ENCODE data around the gene SP140.

SP140 gene

DNA sequence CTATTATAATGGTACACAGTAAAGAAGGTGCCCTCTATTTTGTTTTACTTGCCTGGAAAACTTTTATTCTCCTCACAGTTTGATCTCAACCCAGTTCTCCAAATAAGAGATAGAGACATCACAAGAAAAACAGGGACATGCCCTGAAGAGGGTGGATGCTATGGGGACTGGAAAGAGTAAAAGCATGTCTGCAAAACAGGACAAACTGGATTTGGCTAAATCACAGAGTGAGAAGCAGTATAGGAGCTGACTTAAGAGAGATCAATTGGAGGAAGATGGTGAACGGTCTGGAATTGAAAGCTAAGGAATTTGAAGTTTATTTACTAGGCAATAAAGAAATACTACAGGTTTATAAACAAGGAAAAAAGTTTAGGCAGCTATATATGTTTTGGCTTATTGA, 134.5 kb downstream of the SP140 start:
- DNase-seq = no peak
- TF ChIP-seq EZH2 (optimal IDR thresholded peaks at IDR 0.05; ENCODE audit: low read depth, low read length) = no peak
- TF ChIP-seq, protein P1, sequence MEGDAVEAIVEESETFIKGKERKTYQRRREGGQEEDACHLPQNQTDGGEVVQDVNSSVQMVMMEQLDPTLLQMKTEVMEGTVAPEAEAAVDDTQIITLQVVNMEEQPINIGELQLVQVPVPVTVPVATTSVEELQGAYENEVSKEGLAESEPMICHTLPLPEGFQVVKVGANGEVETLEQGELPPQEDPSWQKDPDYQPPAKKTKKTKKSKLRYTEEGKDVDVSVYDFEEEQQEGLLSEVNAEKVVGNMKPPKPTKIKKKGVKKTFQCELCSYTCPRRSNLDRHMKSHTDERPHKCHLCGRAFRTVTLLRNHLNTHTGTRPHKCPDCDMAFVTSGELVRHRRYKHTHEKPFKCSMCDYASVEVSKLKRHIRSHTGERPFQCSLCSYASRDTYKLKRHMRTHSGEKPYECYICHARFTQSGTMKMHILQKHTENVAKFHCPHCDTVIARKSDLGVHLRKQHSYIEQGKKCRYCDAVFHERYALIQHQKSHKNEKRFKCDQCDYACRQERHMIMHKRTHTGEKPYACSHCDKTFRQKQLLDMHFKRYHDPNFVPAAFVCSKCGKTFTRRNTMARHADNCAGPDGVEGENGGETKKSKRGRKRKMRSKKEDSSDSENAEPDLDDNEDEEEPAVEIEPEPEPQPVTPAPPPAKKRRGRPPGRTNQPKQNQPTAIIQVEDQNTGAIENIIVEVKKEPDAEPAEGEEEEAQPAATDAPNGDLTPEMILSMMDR (IDR thresholded peaks at IDR 0.05; ENCODE audit: low read length) = no peak
- no peak for TF ChIP-seq EZH2phosphoT487 (IDR thresholded peaks at IDR 0.05; ENCODE audit: low read length)
- H3K4me2 ChIP-seq (ENCODE audit: low read depth, low read length) = no peak overlapping the region
- H3K27me3 ChIP-seq (replicated peaks; ENCODE audit: insufficient read depth, low read length) = no peaks in the 10 kb centered on the region
- H2AFZ ChIP-seq (ENCODE audit: low read length) = no peak overlapping the region
- no peaks in the 10 kb centered on the region for H3F3A ChIP-seq (ENCODE audit: insufficient read depth, low read length)
- no peaks in the 10 kb centered on the region for H3K79me2 ChIP-seq (ENCODE audit: low read length)
- no peaks in the 10 kb centered on the region for H3K9me3 ChIP-seq (replicated peaks; ENCODE audit: insufficient read depth, low read length)
- no peak overlapping the region for H3K27ac ChIP-seq (ENCODE audit: low read length)
- no peaks in the 10 kb centered on the region for H3K4me1 ChIP-seq (ENCODE audit: low read length)
- H3K36me3 ChIP-seq (replicated peaks; ENCODE audit: insufficient read depth, low read length) = no peaks in the 10 kb centered on the region
- H3K9me2 ChIP-seq (replicated peaks; ENCODE audit: insufficient read depth, low read length) = no peaks in the 10 kb centered on the region
- no peaks in the 10 kb centered on the region for H4K20me1 ChIP-seq (ENCODE audit: insufficient read depth, low read length)
- H3K9ac ChIP-seq (ENCODE audit: low read length) = no peak overlapping the region
- H3K4me3 ChIP-seq (ENCODE audit: low read length) = no peak overlapping the region

DNA sequence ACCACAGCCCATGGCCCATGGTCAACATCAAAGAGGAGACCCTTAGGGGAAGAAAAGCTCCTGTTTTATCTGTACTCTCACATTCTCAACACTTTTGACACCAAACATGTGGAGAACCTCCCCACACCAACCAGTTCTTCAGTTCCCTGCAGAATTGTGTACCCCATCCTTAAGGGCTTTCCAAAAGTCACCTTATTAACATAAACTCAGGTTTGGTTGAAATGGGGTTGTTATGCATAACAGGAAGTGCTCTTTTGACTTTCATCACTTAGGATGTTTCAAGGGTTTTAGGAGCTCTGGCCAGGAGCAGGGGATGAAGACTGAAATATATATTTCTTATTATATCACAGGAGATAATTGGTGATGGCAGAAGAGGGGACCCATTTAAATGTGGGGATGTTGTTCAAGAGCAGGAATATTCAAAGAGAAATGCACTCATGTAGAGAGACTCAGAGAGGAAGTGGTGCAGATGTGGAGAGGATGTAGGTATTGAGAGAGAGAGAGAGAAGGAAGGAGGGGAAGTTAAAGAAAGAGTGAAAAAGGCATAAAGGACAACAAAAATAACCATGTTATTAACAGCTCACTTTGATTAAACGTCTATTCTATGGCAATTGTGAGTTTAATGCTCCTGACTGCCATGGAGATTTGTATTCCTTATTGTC, 136.6 kb downstream of the SP140 start:
- Histone ChIP-seq H3K4me2 (ENCODE audit: low read depth, low read length) (no peak overlapping the region), H2AFZ (ENCODE audit: low read length) (no peak overlapping the region), H3K4me1 (ENCODE audit: low read length) (no peaks in the 10 kb centered on the region), H3K79me2 (ENCODE audit: low read length) (no peaks in the 10 kb centered on the region), H3K9me3 (replicated peaks; ENCODE audit: insufficient read depth, low read length) (no peaks in the 10 kb centered on the region), H3K9me2 (replicated peaks; ENCODE audit: insufficient read depth, low read length) (no peaks in the 10 kb centered on the region), H3K27ac (ENCODE audit: low read length) (no peak overlapping the region), H4K20me1 (ENCODE audit: insufficient read depth, low read length) (no peaks in the 10 kb centered on the region), H3K27me3 (replicated peaks; ENCODE audit: insufficient read depth, low read length) (no peaks in the 10 kb centered on the region), H3K36me3 (replicated peaks; ENCODE audit: insufficient read depth, low read length) (no peaks in the 10 kb centered on the region), H3K9ac (ENCODE audit: low read length) (no peak overlapping the region), H3K4me3 (ENCODE audit: low read length) (no peak overlapping the region), H3F3A (ENCODE audit: insufficient read depth, low read length) (no peaks in the 10 kb centered on the region)
- TF ChIP-seq EZH2phosphoT487 (IDR thresholded peaks at IDR 0.05; ENCODE audit: low read length) (no peak), EZH2 (optimal IDR thresholded peaks at IDR 0.05; ENCODE audit: low read depth, low read length) (no peak)
- TF ChIP-seq, protein P1 (IDR thresholded peaks at IDR 0.05; ENCODE audit: low read length) = no peak
- no peak for DNase-seq
